NCI-H510A treated with DMSO at 0.1 percent for 48 hours (cell line): Measurements from ENCODE around the gene MAOB.
A peak's percentile ranks its signal among the peaks of the same experiment; 100 is the strongest.
"Not testable (repeated sequence)": the region's sequence is repeated elsewhere in the genome, so short reads cannot be mapped to it uniquely, and the experiment has no call there.

Source experiments
- DNase-seq: peaks from one replicate; lab custom pipeline; 2025; lab: John Stamatoyannopoulos, UW

MAOB gene

DNA sequence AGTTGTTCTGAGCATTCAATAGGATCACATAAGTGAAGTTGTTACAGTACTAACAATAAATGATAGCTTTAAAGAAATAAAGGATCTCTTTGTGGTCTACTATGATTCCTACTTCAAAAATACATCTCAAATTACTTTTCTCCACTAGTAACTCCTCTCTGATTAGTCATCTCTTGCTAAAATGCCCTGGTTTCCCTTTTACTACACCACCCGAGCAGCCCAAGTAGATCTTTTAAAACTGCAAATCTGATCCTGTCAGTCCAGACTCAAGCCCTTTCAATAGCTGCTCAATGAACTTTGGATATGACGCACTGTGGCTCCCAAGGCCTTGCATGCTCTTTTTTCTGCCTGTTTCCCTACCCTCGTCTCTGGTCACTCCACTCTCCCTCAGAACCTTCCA, 128.6 kb downstream of the MAOB start:
- DNase-seq: no peak

DNA sequence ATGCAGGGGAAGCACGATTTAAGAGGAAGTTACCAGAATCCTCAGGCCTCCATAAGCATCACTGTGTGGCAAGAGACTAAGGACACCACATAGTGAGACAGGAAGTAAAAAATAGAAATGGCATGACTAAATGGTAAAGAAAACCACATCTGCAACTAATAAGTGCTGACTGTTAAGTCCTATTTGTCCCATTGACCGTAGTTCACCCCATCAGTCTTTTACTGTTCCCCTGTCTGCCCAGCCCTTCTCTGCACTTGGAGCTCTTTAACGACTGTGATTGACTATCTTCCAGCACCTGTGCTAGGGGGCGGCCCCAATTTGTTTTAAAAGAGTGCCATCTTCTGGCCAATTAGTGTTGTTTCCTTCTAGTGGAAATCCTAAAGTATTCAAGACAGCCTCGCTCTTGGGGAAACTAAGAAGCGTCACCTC, 132.0 kb downstream of the MAOB start:
- peak; percentile 68 for DNase-seq

DNA sequence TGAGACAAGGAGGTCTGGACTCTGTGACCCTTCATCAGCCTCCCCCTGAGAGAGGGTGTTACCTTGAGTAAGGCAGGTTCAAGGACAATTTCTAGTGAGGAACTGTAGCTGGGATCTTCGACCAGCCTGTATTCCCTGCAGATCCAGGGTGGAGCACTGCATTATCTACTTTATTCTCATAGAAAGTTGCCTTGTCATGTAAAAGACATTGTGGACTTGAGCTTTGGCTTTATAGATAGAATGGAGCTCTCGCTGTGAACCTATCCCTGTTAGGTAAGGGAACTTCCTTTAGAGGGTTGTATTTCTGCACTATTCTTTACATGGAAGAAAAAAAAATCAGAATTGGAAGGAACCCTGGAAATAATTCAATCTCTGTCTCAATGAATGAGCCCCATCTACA, 134.8 kb downstream of the MAOB start:
- DNase-seq: no peak

DNA sequence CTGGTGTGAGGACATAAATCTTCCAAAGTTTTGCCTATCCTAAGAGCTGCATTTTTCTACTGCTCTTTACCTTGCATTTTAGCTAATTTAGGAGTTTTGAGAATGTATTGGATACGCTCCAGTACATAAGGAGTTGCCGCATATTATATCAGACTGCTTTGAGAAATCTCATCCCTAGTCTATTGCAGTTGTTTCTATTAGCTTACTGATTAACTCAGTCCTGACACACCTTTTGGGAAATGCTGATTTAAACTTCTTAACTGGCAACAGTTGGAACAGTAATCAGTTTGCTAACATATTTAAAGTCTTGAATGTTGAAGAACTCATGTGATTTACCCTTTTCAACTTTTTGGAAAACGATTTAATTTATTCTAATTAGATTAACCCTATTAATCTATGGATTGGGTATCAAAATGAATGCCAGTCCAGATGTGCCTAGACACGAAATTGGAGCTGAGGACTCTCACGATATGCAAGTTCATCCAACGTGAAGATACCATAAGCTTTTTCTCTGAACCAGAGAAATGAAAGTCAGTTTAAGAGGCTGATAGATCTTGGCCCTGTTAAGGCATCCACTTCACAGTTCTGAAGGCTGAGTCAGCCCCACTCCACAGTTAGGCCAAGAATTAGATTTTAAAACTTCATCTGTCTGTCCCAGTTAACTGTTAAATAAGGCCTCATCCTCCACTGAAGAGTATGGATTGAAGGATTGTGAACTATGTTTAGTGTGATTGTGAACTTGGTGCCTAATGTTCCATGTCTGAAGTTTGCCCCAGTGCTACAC, 136.1 kb downstream of the MAOB start:
- no peak for DNase-seq

DNA sequence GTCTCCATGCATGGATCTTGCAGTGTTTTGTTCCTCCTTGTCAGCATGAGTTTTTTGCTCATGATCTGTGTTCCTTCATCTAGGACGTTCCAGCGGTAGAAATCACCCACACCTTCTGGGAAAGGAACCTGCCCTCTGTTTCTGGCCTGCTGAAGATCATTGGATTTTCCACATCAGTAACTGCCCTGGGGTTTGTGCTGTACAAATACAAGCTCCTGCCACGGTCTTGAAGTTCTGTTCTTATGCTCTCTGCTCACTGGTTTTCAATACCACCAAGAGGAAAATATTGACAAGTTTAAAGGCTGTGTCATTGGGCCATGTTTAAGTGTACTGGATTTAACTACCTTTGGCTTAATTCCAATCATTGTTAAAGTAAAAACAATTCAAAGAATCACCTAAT, 138.0 kb downstream of the MAOB start:
- no peak for DNase-seq

DNA sequence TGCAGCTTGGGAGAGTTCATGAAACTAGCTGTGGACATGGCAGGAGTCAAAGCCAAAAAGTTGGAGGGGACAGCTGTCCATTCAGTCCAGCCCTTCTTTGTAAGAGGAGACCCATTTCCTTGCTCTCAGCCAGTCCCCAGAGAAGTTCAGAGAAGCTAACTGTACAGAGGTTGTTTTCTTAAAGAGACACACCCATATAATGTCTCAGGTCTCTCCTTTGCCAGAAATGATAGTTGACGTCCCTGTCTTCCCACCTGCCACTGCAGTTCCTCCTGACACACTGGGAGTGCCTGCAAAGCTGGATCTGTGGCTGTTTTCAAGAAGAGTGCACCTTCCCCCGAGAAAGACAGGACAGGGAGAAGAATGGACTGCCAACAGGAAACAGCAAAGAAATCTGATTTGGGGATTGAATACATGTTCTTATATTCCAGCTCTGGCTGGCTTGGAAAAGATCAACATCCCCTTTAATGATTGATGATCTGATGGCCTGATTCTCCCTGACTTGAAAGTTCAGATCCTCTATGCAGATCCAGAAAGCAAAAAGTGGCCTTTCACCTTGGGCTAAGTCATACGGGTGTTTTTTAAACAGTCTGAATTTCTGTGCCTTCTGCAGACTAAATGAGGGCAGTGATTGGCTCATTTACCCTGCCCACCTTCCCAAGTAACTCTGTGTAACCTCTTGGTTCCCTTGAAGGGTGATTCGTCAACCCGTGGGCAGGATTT, 139.0 kb downstream of the MAOB start:
- no peak for DNase-seq

DNA sequence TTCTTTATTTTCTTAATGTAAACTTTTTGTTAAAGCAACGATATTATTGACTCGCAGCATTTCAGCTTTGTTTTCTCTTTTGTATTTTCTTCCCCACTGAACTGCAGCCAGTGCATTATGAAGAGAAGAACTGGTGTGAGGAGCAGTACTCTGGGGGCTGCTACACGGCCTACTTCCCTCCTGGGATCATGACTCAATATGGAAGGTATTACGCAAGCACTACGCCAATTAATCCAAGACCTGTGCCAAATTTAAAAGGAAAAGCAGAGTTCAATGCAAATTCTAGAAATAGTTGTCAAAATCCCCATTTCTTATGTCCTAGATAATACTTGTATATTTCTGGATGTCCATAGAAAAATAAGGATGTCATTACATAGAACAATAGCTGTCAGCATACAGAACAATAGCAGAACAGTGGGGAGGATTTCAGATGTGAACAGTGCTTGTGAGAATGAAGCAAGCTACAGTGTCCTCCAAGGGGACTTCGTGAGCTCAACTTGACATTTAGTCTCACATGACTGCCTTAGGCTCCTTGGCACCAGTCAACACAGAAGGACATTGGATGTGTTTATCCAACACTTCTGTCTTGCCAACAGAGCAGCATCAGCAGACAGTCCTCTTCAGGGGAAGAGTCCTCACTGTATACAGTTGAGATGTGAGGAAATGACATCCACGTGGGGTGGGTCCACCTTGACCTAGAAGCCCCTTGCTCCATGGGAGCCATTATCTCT, 140.2 kb downstream of the MAOB start:
- no peak for DNase-seq

DNA sequence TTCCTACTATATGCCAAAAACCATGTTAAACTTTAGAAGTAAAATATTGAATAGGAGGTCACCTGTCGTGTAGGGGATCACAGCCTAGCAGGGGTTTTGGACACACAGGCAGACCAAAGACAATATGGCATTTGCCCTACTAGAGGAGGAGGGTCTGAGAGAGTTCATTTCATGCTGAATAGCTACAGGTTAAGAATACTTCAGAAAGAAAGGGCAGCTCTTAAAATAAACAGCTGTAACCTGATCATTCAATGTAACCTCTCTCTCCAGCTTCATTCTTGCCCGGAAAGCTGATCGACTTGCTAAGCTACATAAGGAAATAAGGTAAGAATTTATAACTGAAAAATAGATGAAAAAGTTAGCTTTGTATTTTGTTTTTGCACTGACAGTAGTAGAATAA, 146.3 kb downstream of the MAOB start:
- DNase-seq: peak; percentile 70

DNA sequence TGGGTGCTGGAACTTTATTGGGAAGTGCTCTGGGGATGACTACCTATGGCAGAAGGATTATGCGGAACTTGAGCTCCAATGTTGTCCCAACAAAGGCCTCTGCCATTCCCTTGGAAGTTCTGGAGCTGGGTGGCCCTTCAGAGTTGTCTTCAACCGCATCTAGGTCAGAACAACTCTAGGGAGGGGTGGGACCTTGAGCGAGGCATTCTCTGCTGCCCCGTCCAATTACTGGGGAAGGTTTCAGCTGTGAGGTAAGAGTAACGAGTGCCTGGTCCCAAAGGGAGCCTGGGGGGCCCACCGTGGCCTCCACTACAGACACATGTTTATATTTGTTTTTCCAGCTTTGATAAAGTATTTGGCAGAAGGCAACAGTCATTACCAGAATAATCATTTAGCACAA, 146.7 kb downstream of the MAOB start:
- no peak for DNase-seq

DNA sequence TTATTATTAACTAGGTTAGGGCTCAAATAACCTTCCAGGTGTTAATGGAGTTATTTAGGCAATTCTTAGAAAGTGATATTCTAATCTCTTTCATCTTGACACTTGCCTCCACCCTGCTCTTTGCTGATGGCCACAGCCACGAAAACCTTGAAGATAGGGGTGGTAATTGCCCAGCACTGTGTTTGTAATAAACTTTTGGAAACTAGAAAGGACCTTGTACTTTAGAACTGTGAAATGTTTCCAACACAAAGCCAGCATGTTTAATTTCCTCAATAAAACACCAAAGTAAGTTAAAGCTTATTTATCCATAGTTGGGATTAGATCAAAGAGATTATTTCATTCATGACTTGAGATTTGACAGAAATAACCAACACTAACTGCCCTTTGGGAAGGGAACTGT, 147.8 kb downstream of the MAOB start:
- DNase-seq: no peak

DNA sequence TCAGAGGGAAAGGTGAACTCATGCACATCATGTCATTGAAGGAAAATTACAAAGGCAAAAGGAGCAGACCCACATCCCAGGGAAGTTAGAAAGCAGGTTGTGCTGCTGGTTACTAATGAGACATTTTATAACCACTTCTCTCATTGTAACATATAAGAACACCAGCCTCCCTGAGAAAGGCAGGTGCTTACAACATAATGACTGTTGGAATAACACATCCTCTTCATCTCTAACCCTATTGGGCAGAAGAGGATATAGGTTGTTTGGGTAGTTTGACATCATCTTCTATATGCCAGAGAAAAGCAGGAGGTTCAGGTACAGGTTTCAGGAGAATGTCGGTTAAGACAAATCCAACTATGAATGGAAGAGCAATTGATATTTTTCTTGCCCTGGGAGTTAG, 148.6 kb downstream of the MAOB start:
- DNase-seq: peak; percentile 32

DNA sequence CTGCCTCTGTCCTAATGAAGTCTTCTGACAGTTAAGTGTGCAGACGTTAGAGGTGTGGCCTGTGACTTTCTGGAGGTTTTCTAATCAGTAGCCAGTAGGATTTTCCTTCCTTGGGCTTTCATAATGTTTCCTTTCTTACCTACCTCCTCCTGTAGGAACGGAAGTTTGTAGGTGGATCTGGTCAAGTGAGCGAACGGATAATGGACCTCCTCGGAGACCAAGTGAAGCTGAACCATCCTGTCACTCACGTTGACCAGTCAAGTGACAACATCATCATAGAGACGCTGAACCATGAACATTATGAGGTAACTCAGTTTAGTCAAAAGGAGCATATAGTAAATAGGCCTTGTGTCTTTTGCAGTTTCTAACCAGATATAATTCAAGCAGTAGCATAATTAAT, 151.2 kb downstream of the MAOB start:
- no peak for DNase-seq

DNA sequence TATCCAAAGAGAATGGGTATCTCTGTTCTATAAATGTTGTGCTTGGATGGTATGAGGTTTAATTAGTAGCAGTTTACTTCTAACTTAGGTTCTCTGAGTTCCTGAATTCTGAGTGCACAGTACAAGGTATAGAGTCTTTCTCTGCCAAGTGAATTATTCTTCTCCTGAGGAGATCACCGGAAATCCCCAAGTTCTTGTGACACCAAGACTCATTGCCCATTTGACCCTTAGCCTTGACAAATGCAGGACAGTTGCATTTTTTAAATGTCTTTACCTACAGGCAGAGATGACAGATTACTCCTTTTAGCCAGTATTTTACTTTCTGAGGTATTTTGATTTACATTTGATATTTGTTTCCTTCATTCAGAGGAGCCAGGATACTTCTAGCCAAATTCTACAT, 153.3 kb downstream of the MAOB start:
- DNase-seq: no peak

DNA sequence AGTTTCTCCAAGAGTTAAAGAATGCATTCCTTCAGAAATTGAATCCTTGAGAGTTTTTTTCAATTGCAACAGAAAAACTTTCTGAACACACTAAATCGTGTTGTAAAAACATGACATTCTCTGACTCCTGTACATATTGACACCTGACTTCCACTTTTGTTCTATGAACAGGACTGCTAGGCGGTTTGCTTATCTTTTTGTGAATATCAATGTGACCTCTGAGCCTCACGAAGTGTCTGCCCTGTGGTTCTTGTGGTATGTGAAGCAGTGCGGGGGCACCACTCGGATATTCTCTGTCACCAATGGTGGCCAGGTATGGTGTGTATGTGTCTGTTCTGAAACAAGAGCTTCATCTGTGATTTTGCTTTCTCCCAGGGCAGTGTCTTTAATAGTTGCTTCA, 154.2 kb downstream of the MAOB start:
- no peak for DNase-seq

DNA sequence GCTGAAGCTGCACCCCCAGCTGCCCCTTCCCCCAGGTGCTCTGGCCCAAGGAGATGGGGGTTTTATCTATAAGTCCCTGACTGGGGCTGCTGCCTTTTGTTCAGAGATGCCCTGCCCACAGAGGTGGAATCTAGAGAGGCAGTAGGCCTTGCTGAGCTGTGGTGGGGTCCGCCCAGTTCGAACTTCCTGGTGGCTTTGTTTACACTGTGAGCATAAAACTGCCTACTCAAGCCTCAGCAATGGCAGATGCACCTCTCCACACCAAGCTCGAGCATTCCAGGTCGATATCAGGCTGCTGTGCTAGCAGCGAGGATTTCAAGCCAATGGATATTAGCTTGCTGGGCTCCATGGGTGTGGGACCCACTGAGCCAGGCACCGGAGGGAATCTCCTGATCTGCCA, 155.0 kb downstream of the MAOB start:
- DNase-seq: peak; percentile 21

DNA sequence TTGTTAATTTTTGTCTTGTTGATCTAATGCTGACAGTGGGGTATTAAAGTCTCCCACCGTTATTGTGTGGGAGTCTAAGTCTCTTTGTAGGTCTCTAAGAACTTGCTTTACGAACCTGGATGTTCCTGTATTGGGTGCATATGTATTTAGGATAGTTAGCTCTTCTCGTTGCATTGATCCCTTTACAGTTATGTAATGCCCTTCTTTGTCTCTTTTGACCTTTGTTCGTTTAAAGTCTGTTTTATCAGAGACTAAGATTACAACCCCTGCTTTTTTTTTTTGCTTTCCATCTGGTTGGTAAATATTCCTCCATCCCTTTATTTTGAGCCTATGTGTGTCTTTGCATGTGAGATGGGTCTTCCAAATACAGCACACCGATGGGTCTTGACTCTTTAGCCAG, 157.0 kb downstream of the MAOB start:
- not testable (repeated sequence) for DNase-seq

DNA sequence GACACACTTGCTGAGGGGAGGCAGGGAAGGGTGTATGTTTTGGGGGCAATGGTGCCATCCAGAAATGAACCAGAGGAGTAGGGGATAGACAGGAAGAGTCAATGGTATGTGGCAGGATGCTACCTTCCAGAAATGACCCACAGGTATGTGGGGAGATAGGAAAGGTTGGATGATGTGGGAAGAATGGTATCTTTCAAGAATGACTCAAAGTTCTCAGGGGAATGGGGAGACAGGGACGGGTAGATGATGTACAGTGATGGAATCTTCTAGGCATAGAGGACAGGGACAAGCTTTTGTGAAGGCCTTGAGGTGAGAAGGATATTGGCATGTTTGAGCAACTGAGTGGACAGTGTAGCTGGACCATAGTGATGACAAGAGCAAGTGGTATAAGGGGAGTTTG, 161.3 kb downstream of the MAOB start:
- DNase-seq: no peak

DNA sequence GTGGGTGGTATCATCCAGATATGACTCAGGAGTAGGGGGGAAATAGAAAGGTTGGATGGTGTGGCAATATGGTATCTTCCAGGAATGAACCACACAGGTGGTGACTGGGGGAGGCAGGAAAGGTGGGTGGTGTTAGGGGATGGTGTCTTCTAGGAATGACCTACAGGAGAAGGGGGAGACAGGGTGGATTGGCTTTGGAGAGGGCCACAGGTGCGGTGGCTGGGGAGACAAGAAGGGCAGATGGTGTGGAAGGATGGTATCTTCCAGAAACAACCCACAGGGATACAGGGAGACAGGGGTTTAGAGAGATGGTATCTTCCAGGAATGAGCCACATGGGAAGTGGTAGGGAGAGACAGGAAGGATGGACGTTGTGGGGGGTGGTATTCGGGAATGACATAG, 162.2 kb downstream of the MAOB start:
- no peak for DNase-seq

DNA sequence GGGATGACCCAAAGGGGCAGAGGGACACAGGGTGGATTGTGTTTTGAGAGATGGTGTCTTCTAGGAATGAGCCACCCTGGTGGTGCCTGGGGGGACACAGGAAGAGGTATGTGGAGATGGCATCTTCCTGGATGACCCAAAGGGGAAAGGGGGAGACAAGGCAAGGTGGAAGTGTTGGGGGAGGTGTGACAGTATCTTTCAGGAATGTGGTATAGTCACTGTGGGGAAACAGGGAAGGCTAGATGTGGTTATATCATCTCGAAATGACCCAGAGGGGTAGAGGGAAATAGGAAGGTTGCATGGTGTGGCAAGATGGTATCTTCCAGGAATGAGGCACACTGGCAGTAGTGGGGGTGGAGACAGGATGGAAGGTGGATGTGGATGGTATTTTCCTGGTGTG, 163.3 kb downstream of the MAOB start:
- DNase-seq: no peak

DNA sequence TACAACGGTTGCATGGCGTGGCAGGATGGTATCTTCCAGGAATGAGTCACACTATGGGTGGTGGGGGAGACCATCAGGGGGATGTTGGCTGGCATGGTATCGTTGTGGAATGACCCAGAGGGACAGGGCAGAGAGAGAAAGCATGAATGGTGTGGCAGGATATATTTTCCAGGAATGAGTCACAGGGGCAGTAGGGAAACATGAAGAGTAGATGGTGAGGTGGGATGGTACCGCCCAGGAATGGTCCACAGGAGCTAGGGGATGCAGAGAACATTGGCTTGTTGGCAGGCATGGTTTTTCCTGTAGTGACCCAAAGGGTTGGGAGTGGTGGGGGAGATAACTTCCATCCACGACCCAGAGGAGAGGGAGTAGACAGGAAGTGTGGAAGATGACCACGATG, 163.7 kb downstream of the MAOB start:
- no peak for DNase-seq

DNA sequence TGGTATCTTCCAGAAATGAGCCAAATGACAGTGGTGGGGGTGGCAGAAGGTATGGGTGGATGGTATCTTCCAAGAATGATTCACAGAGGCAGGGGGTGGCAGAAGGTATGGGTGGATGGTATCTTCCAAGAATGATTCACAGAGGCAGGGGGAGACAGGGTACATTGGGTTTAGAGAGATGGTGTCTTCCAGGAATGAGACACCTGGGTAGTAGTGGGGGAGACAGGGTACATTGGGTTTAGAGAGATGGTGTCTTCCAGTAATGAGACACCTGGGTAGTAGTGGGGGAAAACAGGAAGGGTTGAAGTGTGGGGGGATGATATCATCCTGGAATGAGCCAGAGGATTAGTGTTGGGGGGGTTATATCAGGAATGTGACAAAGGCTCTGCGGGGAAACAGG, 164.2 kb downstream of the MAOB start:
- DNase-seq: no peak

DNA sequence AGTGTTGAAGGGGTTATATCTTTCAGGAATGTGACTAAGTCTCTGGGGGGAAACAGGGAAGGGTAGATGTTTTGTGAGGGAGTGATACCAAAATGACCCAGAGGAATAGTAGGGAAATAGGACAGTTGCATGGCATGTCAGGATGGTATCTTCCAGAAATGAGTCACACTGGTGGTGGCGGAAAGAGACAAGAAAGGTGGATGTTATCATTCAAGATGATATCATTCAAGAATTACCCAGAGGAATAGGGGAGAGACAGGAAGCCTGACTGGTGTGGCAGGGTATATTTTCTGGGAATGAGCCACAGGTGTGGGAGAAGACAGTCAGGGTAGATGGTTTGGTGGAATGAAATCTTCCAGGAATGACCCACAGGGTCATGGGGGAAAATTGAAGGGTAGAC, 165.1 kb downstream of the MAOB start:
- no peak for DNase-seq

DNA sequence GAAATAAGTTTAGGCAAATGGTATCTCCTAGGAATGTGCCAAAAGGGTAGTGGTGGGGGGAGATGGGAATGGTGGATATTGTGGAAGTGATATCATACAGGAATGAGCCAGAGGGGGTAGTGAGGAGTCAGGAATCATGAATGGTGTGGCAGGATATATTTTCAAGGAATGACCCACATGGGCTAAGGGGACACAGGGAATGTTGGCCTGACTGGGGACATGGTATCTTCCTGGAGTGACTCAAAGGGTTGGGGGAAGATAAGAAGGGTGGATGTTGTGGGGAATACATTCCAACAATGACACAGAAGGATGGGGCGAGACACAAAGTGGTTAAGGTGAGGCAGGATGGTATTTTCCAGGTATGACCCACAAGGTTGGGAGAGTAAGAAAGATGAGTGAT, 165.6 kb downstream of the MAOB start:
- no peak for DNase-seq
